K562 (cell line): Measurements from ENCODE around the gene GLIPR1.

ENCODE experiments used
- FOS ChIP-seq: IDR thresholded peaks from 3 replicates; pipeline ENCODE4 v1.6.1; 2011; ENCODE audit not compliant: insufficient read length; ENCODE audit errors: extremely low read depth
- NFIC ChIP-seq: fragments of 450-650 bp; IDR thresholded peaks from 2 replicates; pipeline ENCODE4 v1.6.1; 2017; ENCODE audit warnings: mild to moderate bottlenecking, inconsistent platforms
- NUFIP1 ChIP-seq: fragments of 450-650 bp; IDR thresholded peaks from 2 replicates; pipeline ENCODE4 v1.6.1; 2018; ENCODE audit not compliant: partially characterized antibody
- TCF7 ChIP-seq: sonication (generic); IDR thresholded peaks from 2 replicates; pipeline ENCODE4 v1.6.1; 2016; ENCODE audit warnings: antibody characterized with exemption, borderline replicate concordance
- TCF7L2 ChIP-seq: fragments of 150-350 bp; IDR thresholded peaks from 2 replicates; pipeline ENCODE4 v1.6.1; 2016; ENCODE audit warnings: low read depth, mild to moderate bottlenecking, low read length, moderate library complexity
- ZKSCAN1 ChIP-seq: fragments of 150-350 bp; IDR thresholded peaks from 2 replicates; pipeline ENCODE4 v1.6.1; 2016; ENCODE audit warnings: low read depth, low read length
- ZNF12 ChIP-seq: sonication (generic); formaldehyde crosslinking; IDR thresholded peaks from 2 replicates; pipeline ENCODE4 v1.4.0; 2020; ENCODE audit warnings: mild to moderate bottlenecking, missing genetic modification reagents
- TF ChIP-seq, protein P1 (sequence below): fragments of 450-650 bp; IDR thresholded peaks from 2 replicates; pipeline ENCODE4 v1.6.1; 2016; ENCODE audit warnings: low read depth
- TF ChIP-seq, protein P2 (sequence below): fragments of 450-650 bp; IDR thresholded peaks from 2 replicates; pipeline ENCODE4 v1.6.1; 2017; ENCODE audit warnings: antibody characterized with exemption, mild to moderate bottlenecking
- TF ChIP-seq, protein P3 (sequence below): fragments of 450-650 bp; IDR thresholded peaks from 2 replicates; pipeline ENCODE4 v1.6.1; 2016; ENCODE audit warnings: mild to moderate bottlenecking

GRCh38 chr12:75503459-75503858 lies 22.9 kb downstream of the GLIPR1 start:
- TF ChIP-seq, protein P1, sequence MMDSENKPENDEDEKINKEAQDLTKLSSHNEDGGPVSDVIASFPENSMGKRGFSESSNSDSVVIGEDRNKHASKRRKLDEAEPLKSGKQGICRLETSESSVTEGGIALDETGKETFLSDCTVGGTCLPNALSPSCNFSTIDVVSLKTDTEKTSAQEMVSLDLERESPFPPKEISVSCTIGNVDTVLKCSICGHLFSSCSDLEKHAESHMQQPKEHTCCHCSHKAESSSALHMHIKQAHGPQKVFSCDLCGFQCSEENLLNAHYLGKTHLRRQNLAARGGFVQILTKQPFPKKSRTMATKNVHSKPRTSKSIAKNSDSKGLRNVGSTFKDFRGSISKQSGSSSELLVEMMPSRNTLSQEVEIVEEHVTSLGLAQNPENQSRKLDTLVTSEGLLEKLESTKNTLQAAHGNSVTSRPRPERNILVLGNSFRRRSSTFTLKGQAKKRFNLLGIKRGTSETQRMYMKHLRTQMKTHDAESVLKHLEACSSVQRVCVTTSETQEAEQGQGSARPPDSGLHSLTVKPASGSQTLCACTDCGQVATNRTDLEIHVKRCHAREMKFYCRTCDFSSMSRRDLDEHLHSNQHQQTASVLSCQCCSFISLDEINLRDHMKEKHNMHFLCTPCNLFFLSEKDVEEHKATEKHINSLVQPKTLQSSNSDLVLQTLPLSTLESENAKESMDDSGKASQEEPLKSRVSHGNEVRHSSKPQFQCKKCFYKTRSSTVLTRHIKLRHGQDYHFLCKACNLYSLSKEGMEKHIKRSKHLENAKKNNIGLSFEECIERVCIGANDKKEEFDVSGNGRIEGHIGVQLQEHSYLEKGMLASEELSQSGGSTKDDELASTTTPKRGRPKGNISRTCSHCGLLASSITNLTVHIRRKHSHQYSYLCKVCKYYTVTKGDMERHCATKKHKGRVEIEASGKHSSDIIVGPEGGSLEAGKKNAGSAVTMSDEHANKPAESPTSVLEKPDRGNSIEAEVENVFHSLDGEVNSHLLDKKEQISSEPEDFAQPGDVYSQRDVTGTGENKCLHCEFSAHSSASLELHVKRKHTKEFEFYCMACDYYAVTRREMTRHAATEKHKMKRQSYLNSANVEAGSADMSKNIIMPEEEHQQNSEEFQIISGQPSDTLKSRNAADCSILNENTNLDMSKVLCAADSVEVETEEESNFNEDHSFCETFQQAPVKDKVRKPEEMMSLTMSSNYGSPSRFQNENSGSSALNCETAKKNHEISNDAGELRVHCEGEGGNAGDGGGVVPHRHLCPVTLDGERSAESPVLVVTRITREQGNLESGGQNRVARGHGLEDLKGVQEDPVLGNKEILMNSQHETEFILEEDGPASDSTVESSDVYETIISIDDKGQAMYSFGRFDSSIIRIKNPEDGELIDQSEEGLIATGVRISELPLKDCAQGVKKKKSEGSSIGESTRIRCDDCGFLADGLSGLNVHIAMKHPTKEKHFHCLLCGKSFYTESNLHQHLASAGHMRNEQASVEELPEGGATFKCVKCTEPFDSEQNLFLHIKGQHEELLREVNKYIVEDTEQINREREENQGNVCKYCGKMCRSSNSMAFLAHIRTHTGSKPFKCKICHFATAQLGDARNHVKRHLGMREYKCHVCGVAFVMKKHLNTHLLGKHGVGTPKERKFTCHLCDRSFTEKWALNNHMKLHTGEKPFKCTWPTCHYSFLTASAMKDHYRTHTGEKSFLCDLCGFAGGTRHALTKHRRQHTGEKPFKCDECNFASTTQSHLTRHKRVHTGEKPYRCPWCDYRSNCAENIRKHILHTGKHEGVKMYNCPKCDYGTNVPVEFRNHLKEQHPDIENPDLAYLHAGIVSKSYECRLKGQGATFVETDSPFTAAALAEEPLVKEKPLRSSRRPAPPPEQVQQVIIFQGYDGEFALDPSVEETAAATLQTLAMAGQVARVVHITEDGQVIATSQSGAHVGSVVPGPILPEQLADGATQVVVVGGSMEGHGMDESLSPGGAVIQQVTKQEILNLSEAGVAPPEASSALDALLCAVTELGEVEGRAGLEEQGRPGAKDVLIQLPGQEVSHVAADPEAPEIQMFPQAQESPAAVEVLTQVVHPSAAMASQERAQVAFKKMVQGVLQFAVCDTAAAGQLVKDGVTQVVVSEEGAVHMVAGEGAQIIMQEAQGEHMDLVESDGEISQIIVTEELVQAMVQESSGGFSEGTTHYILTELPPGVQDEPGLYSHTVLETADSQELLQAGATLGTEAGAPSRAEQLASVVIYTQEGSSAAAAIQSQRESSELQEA, result no peak
- TF ChIP-seq ZNF12, result no peak
- TF ChIP-seq, protein P2, sequence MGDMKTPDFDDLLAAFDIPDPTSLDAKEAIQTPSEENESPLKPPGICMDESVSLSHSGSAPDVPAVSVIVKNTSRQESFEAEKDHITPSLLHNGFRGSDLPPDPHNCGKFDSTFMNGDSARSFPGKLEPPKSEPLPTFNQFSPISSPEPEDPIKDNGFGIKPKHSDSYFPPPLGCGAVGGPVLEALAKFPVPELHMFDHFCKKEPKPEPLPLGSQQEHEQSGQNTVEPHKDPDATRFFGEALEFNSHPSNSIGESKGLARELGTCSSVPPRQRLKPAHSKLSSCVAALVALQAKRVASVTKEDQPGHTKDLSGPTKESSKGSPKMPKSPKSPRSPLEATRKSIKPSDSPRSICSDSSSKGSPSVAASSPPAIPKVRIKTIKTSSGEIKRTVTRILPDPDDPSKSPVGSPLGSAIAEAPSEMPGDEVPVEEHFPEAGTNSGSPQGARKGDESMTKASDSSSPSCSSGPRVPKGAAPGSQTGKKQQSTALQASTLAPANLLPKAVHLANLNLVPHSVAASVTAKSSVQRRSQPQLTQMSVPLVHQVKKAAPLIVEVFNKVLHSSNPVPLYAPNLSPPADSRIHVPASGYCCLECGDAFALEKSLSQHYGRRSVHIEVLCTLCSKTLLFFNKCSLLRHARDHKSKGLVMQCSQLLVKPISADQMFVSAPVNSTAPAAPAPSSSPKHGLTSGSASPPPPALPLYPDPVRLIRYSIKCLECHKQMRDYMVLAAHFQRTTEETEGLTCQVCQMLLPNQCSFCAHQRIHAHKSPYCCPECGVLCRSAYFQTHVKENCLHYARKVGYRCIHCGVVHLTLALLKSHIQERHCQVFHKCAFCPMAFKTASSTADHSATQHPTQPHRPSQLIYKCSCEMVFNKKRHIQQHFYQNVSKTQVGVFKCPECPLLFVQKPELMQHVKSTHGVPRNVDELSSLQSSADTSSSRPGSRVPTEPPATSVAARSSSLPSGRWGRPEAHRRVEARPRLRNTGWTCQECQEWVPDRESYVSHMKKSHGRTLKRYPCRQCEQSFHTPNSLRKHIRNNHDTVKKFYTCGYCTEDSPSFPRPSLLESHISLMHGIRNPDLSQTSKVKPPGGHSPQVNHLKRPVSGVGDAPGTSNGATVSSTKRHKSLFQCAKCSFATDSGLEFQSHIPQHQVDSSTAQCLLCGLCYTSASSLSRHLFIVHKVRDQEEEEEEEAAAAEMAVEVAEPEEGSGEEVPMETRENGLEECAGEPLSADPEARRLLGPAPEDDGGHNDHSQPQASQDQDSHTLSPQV, result no peak
- TF ChIP-seq NUFIP1, result no peak
- TF ChIP-seq, protein P3, sequence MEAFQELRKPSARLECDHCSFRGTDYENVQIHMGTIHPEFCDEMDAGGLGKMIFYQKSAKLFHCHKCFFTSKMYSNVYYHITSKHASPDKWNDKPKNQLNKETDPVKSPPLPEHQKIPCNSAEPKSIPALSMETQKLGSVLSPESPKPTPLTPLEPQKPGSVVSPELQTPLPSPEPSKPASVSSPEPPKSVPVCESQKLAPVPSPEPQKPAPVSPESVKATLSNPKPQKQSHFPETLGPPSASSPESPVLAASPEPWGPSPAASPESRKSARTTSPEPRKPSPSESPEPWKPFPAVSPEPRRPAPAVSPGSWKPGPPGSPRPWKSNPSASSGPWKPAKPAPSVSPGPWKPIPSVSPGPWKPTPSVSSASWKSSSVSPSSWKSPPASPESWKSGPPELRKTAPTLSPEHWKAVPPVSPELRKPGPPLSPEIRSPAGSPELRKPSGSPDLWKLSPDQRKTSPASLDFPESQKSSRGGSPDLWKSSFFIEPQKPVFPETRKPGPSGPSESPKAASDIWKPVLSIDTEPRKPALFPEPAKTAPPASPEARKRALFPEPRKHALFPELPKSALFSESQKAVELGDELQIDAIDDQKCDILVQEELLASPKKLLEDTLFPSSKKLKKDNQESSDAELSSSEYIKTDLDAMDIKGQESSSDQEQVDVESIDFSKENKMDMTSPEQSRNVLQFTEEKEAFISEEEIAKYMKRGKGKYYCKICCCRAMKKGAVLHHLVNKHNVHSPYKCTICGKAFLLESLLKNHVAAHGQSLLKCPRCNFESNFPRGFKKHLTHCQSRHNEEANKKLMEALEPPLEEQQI, result no peak
- no peak for TF ChIP-seq TCF7
- no peak for TF ChIP-seq NFIC
- no peak for TF ChIP-seq FOS
- TF ChIP-seq ZKSCAN1, result no peak
- no peak for TF ChIP-seq TCF7L2
